ENCODE measurements around the gene PSMC3. TPM values are rescaled to one million over a fixed set of nuclear protein-coding genes. Genes with fewer than 3 reads are reported as not detected.

The PSMC3 gene
- total RNA-seq (2022; extraction: Qiagen RNA extraction): 189 to 265 TPM (median 196 TPM) in 5 replicates

DNA sequence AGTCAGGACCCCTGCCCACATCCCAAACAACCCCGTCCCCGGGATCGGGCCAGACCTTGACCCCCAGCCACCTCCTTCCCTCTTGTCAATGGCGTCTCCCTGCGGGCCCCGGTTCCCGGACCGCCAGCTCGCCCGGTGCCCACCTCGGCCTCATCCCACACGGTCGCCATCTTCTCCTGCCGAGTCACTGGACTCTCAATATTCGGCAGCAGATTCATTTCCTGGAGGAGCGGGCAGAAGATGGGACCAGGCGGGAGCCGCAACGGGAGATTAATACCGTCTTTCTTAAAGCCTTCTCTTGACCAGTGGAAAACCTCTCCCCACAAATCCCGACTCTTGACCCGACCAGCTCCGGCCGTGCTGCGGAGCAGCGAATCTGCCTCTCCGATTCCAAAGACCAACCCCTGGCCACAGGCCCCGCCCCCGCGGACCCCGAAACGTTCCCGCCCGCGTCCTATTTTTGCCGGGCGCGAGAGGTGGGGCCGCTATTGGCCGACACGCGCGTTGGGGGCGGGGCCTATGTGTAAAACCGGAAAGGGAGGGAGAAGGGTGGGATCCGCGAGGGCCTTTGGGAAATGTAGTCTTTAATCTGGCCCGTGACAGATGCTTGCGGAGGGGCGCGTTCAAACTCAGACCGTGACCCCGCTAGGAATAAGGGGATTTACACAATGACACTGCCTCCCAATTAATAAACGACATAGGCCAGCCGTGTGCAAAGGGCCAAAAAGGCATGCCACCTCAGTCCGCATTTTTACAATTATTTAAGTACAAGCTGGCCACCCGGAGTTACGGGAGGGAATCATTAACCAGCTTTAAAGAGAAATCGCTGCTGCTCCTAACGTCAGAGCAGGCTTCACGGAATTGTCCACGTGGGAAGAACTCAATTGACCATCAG is at the start of gene PSMC3:
TSS of gene PSMC3 (minus strand) at position 378 of the 895 bp plus-strand sequence. CDS start at position 218, 160 bp downstream.

DNA sequence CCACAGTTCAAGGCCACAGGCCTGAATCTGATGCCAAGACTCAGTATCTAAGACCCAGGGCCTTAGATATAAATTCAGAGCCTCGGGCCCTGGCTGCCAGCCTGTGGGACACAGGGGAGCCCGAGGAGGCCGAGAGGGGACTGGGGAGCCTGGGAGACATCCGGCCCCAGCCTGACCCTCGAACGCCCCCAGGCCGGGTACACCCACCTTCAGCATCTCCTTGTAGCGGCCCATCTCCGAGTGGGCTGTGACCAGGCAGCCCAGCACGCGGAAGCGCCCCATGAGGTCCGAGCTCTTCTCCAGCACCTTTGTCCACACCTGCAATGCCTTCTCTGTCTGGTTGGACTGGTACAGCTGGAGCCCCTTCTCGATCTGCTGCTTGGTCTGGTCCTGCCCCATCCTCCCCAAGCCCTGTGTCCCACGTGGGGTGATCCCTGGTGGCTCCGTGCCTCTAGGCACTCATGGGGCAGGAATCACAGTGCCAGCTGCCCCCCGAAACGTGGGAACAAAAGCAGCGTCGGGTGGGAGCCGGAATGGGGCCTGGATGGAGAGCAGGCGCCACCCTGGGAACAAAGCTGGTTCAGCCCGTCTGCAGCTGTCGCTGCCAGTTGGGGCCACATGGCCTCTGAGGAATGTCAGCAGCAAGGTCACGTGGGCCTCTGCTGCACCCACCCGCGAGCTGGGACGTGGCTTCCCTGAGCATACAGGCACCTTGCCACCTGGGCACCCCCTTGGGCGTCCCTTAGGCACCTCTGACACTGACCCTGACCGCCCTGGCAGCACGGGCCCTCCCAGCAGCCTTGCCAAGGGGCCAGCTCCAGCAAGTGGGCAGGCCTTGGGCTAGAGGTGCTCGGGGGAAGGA is 22.6 kb upstream of the PSMC3 start, which contains the start of gene RAPSN:
TSS of gene RAPSN (minus strand) at position 571 of the 862 bp plus-strand sequence. CDS start at position 399, 172 bp downstream.

DNA sequence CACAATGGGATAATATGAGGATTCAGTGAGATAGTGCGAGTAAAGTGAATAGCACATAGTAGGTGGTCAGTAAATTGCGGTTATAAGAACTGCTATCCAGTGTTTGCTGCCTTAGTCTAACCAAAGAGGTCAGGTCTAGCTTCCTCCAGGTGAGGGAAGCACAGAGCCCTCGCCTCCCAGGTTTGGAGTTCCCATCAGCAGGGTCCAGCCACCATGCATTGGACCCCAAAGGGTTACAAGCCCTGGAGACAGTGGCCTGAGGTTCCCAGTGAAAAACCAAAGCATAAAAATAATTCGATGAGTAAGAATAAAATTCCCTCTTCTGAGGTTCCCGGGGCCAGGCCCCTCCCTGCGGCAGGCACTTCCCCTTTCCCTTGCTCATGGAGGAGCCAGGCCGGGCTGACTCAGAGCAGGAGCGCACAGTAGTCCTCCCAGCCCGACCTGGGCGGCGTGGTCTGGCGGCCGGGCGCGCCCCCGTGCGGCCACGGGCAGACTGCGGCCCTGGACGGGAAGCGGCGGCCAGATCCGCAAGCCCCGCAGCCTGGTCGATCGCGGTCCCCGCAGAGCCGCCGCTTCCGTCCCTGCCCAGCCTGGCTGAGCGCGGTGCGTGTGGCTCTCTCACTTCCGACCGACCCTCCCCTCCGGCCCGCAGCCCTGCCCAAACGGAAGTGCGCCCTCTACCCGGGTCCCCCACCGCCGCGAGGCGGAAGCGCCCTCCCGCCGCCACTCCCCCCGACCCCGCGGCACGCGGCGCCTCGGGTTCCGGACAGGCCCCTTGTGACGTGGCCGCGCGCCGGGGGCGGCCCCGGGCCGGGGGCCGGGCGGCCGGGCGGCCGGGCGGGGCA is 18.3 kb downstream of the PSMC3 start, which contains the start of gene SLC39A13:
TSS of gene SLC39A13 (plus strand) at position 845 of the 845 bp plus-strand sequence. CDS start 1,505 bp downstream, outside the sequence.

DNA sequence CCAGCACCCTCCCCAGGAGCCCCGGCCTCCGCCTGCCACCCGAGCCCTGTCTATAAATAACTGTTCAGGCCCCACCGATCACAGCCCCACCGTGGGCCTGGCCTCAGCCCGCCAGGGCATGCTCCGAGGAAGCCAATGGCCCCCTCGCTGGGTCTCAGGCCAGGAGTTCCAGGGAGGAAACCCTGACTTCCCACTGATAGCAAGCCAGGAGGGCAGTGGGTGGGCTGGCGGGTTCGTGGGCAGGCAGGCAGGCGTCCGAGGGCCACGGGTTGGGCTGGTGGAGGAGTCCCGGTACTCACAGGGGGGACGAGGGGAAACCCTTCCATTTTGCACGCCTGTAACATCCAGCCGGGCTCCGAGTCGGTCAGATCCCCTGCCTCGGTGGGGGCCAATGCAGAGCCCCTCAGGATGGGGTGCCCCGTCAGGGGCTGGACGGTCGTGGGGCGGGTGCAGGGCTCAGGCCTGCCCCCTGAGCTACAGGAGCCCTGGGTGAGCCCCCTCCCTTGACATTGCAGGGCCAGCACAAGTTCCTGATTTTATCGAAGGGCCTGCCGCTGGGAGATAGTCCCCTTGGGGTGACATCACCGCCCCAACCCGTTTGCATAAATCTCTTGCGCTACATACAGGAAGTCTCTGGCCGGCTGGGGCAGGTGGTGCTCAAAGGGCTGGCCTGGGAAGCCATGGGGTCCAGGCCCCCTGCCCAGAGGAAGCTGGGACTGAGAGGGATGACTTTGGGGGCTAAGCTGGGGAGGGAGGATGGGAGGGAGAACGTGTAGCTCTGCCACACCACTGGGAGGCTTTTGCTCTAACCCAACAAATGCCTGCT is 48.0 kb downstream of the PSMC3 start, which contains the start of gene SPI1:
TSS of gene SPI1 (minus strand) at position 538 of the 826 bp plus-strand sequence. CDS start at position 344, 194 bp downstream.

Other genes starting within 250 kb of the PSMC3 start
- gene ARFGAP2, start 249.6 kb downstream of the PSMC3 start, total RNA-seq (2022; extraction: Qiagen RNA extraction): 26.3 to 36.7 TPM (median 28.5 TPM) in 5 replicates
- gene PACSIN3, start 240.0 kb downstream of the PSMC3 start, total RNA-seq (2022; extraction: Qiagen RNA extraction): 26.1 to 35.8 TPM (median 31.9 TPM) in 5 replicates
- 81.2 to 94.6 TPM (median 86.0 TPM) in 5 replicates for gene DDB2, start 211.5 kb downstream of the PSMC3 start, total RNA-seq (2022; extraction: Qiagen RNA extraction)
- 22.1 to 36.1 TPM (median 24.3 TPM) in 5 replicates for gene ACP2, start 177.6 kb downstream of the PSMC3 start, total RNA-seq (2022; extraction: Qiagen RNA extraction)
- 7.4 to 14.3 TPM (median 12.2 TPM) in 5 replicates for gene NR1H3, start 168.4 kb downstream of the PSMC3 start, total RNA-seq (2022; extraction: Qiagen RNA extraction)
- 22.0 to 24.2 TPM (median 23.5 TPM) in 5 replicates for gene MADD, start 156.3 kb downstream of the PSMC3 start, total RNA-seq (2022; extraction: Qiagen RNA extraction)
- gene MYBPC3, start 73.7 kb downstream of the PSMC3 start, total RNA-seq (2022; extraction: Qiagen RNA extraction): 0.07 to 0.09 TPM (median 0.07 TPM) in 5 replicates
- 0.10 to 0.16 TPM in 2 of 5 replicates, not detected in the others for gene SPI1, start 47.9 kb downstream of the PSMC3 start, total RNA-seq (2022; extraction: Qiagen RNA extraction)
- 43.5 to 61.4 TPM (median 54.9 TPM) in 5 replicates for gene SLC39A13, start 17.8 kb downstream of the PSMC3 start, total RNA-seq (2022; extraction: Qiagen RNA extraction)
- gene RAPSN, start 22.7 kb upstream of the PSMC3 start, total RNA-seq (2022; extraction: Qiagen RNA extraction): 0.11 to 0.34 TPM (median 0.13 TPM) in 3 of 5 replicates, not detected in the others
- 45.7 to 51.1 TPM (median 47.9 TPM) in 5 replicates for gene CELF1, start 126.7 kb upstream of the PSMC3 start, total RNA-seq (2022; extraction: Qiagen RNA extraction)
- gene PTPMT1, start 139.2 kb upstream of the PSMC3 start, total RNA-seq (2022; extraction: Qiagen RNA extraction): 58.5 to 79.9 TPM (median 75.4 TPM) in 5 replicates
- gene KBTBD4, start 152.5 kb upstream of the PSMC3 start, total RNA-seq (2022; extraction: Qiagen RNA extraction): 17.6 to 22.3 TPM (median 19.5 TPM) in 5 replicates
- gene NDUFS3, start 152.6 kb upstream of the PSMC3 start, total RNA-seq (2022; extraction: Qiagen RNA extraction): 104 to 138 TPM (median 135 TPM) in 5 replicates
- gene FAM180B, start 160.2 kb upstream of the PSMC3 start, total RNA-seq (2022; extraction: Qiagen RNA extraction): not detected in 5 replicates
- gene C1QTNF4, start 168.0 kb upstream of the PSMC3 start, total RNA-seq (2022; extraction: Qiagen RNA extraction): 0.08 to 0.10 TPM (median 0.08 TPM) in 3 of 5 replicates, not detected in the others
- gene MTCH2, start 216.1 kb upstream of the PSMC3 start, total RNA-seq (2022; extraction: Qiagen RNA extraction): 114 to 158 TPM (median 132 TPM) in 5 replicates